Heart left ventricle (tissue), 16 donors: ENCODE measurements around the gene ALDH3B1. TPM values are rescaled to one million over a fixed set of nuclear protein-coding genes. Genes with fewer than 3 reads are reported as not detected.
A peak's percentile ranks its signal among the peaks of the same experiment; 100 is the strongest.

Experiments
- ATAC-seq, 4 donors: fragments of 200-7000 bp; cut with Tn5 transposase; one replicate each; pipeline ENCODE4 v1.9.1; 2020 to 2022; ENCODE audit warnings: moderate library complexity in 4 of 4, mild to moderate bottlenecking in 3 of 4, moderate number of reproducible peaks in 1 of 4
- DNase-seq, 5 donors: peaks; one replicate each; pipeline ENCODE4 v3.0.0-alpha.2; 2020
- H3K27ac ChIP-seq, 12 donors: fragments of 200-600 bp; sonication (generic) in 4 of 12; one replicate each; pipeline versions ENCODE4 v1.5.0 to v1.8.0; 2016 to 2022; ENCODE audit warnings: mild to moderate bottlenecking in 2 of 12
- H3K27me3 ChIP-seq, 9 donors: fragments of 200-600 bp; sonication (generic) in 2 of 9; one replicate each; pipeline versions ENCODE4 v1.5.1 to v1.8.0; 2016 to 2022; ENCODE audit warnings: mild to moderate bottlenecking in 3 of 9
- H3K36me3 ChIP-seq, 9 donors: fragments of 200-600 bp; sonication (generic) in 2 of 9; one replicate each; pipeline versions ENCODE4 v1.5.0 to v1.8.0; 2018 to 2022; ENCODE audit warnings: mild to moderate bottlenecking in 2 of 9
- H3K4me1 ChIP-seq, 12 donors: fragments of 200-600 bp; sonication (generic) in 4 of 12; one replicate each; pipeline versions ENCODE4 v1.5.0 to v1.8.0; 2016 to 2022; ENCODE audit warnings: mild to moderate bottlenecking in 3 of 12
- H3K4me3 ChIP-seq, 12 donors: fragments of 200-600 bp; sonication (generic) in 4 of 12; one replicate each; pipeline versions ENCODE4 v1.5.0 to v1.8.0; 2017 to 2022; ENCODE audit warnings: mild to moderate bottlenecking in 9 of 12, moderate library complexity in 4 of 12
- H3K9me3 ChIP-seq, 12 donors: fragments of 200-600 bp; sonication (generic) in 4 of 12; one replicate each; pipeline versions ENCODE4 v1.5.0 to v1.8.0; 2016 to 2022; ENCODE audit warnings: mild to moderate bottlenecking in 1 of 12
- POLR2A ChIP-seq, 2 donors: fragments of 450-650 bp; IDR thresholded peaks; one replicate each; pipeline ENCODE4 v1.6.1; 2017; ENCODE audit warnings: antibody characterized with exemption in 2 of 2, mild to moderate bottlenecking in 2 of 2, moderate library complexity in 2 of 2
- WGBS, 4 donors: extraction: QIAGEN DNeasy Blood & Tissue Kit in 2 of 4; methylation state at CpG; one replicate each; pipeline versions ENCODE4 v1.1.5 to v1.1.7; 2013 to 2018; 5-methylcytosine and 5-hydroxymethylcytosine counted together
- intact Hi-C, 10 donors: fragments of 100-400 bp; cut with DNase I; formaldehyde crosslinking; loops; one replicate each; pipeline versions ENCODE4 v1.11.1 to v1.14.2; 2022
- polyA plus RNA-seq, 2 donors: library from polyadenylated mRNA; stranded (reverse); fragments of 200-250 nt; gene quantifications; one replicate each; pipeline ENCODE4 v1.2.3, GENCODE V29; 2013
- total RNA-seq, 9 donors: library from RNA; depleted of rRNA in 2 of 9; stranded (reverse); fragments of >200 nt in 2 of 9; fragmentation: NEBNext Ultra II Directional in 3 of 9; extraction: Animal tissue kit (Norgen Biotek cat#: 25700) in 3 of 9; gene quantifications; one replicate each; pipeline versions ENCODE4 v1.1.0 to v1.2.4, GENCODE V29; 2016 to 2023
- TF ChIP-seq, protein P1 (sequence below), 12 donors: fragments of 200-600 bp; sonication (generic) in 4 of 12; IDR thresholded peaks; one replicate each; pipeline versions ENCODE4 v1.5.0 to v1.8.0; 2018 to 2022; ENCODE audit warnings: antibody characterized with exemption in 12 of 12, mild to moderate bottlenecking in 5 of 12
- donor health status: ischemic (EF 13 %, LVEDD 7.1; RV severe dilation, severe dysfunction).
- donor health status: healthy with polysubstance abuse.
- donor health status: DM: no; HTN: yes; CAD: no.
- donor health status: DM: no; HTN: no; CAD: no.
- donor health status: ischemic (EF 25% LVEDD 6.9; RV normal size, moderate dysfunction).
- donor health status: ischemic (EF 25% LVEDD 5.7; RV mildly dilated, moderate dysfunction).
- donor health status: healthy.
- donor health status: DM: yes; HTN: yes; CAD: no.
- donor health status: ischemic (EF 35%, LVEDD 5.7; RV mildly dilated, moderate dysfunction).
- donor health status: nonischemic (EF 11% LVEDD 7.7; RV severe dilation, severe dysfunction).
- donor health status: DM: yes; HTN: yes; CAD: no.
- donor health status: PGD.
- donor health status: ischemic (EF 29% LVEDD 5.4; RV normal size, mild dysfunction).
- donor health status: nonischemic (EF 23%, LVEDD 6.1; RV moderate dilation, normal function).

ALDH3B1 gene
- total and polyA plus RNA-seq, 11 donors: 2.3 to 25.4 (median 4.4) TPM

DNA sequence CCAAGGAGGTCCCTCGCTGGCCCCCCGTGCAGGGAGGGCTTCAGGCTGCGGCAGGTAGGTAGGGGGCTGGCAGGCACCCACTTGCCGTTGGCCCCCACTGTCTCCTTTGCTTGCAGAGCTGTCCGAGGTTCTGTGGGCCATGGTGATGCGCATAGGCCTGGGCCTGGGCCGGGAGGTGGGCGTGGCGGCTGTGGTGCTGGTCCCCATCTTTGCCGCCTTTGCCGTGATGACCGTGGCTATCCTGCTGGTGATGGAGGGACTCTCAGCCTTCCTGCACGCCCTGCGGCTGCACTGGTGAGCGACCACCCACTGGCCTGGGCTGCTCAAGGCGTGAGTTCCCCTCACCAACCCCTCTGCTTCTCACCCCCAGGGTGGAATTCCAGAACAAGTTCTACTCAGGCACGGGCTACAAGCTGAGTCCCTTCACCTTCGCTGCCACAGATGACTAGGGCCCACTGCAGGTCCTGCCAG, 40.3 kb downstream of the ALDH3B1 start:
- ATAC-seq (no peak), DNase-seq (no peak)
- intact Hi-C loops: no loop called here
- 83 to 91% (median 91%) methylated on average over 8 to 18 of the region's 18 CpGs for WGBS, 4 donors
- H3K27me3 ChIP-seq: no peaks in the 10 kb centered on the region
- peaks cover 0 to 80% (median 32%) of the 10 kb centered on the region in 9 donors for H3K36me3 ChIP-seq
- H3K4me3 ChIP-seq: no peak overlapping the region
- TF ChIP-seq, protein P1, sequence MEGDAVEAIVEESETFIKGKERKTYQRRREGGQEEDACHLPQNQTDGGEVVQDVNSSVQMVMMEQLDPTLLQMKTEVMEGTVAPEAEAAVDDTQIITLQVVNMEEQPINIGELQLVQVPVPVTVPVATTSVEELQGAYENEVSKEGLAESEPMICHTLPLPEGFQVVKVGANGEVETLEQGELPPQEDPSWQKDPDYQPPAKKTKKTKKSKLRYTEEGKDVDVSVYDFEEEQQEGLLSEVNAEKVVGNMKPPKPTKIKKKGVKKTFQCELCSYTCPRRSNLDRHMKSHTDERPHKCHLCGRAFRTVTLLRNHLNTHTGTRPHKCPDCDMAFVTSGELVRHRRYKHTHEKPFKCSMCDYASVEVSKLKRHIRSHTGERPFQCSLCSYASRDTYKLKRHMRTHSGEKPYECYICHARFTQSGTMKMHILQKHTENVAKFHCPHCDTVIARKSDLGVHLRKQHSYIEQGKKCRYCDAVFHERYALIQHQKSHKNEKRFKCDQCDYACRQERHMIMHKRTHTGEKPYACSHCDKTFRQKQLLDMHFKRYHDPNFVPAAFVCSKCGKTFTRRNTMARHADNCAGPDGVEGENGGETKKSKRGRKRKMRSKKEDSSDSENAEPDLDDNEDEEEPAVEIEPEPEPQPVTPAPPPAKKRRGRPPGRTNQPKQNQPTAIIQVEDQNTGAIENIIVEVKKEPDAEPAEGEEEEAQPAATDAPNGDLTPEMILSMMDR (IDR thresholded peaks at IDR 0.05): no peak
- no peak for TF ChIP-seq POLR2A (IDR thresholded peaks at IDR 0.05)
- peaks cover 0 to 4% (median 0%) of the 10 kb centered on the region in 12 donors for H3K4me1 ChIP-seq
- H3K27ac ChIP-seq: no peak overlapping the region
- H3K9me3 ChIP-seq: no peaks in the 10 kb centered on the region

DNA sequence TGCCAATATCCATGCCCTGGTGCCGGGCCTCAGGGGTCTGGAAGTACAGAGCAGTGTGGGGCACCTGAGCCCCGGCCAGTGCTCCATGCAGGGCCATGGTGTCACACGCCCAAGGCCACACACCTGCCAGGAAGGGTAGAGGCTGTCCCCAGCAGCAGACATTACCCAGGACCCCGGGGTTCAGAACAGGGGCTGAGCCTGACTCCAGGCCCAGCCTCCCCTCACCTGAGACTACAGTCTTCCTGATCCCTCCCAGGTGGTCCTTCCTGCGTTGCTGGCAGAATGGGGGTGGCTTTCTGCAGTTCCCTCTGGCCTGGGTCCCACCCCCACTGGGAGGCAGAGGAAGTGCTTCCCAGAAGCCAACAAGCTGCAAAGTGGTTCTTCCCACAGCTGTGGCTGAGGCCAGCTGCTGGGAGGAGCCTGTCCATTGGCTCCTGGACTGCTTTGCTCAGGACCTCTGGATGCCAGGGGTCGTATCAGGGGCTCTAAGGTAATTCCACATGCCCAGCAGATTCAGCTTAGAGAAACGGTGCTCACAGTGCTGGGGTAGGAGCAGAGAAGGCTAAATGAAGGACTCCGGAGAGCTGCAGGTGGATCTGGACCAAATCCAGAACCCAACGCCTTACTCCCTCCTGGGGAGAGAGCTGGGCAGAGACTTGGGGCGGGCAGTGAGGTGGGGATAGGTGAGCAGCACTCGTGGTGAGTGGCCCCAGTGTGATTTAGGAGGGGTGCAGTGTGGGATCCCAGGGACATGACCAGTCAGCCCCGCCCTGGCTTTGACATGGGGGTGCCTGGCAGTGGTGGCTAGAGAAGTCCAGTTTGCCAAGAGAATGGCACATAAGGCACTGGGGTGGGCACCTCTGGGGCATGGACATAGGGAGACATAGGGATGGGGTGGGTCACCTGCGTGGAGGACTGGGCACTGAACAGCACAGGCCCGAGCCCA, 41.3 kb downstream of the ALDH3B1 start:
- WGBS, 4 donors: 77 to 84% (median 80%) methylated on average over 14 of the region's 14 CpGs
- TF ChIP-seq POLR2A (IDR thresholded peaks at IDR 0.05): no peak
- TF ChIP-seq, protein P1 (IDR thresholded peaks at IDR 0.05): no peak
- no peak overlapping the region for H3K4me3 ChIP-seq
- intact Hi-C loops: no loop called here
- H3K4me1 ChIP-seq: peaks cover 0 to 4% (median 0%) of the 10 kb centered on the region in 12 donors
- no peaks in the 10 kb centered on the region for H3K27me3 ChIP-seq
- H3K27ac ChIP-seq: no peak overlapping the region
- DNase-seq (peak in 2 of 5 donors; percentile 10 to 61), ATAC-seq (peak in 2 of 4 donors; percentile 5 to 22)
- no peaks in the 10 kb centered on the region for H3K9me3 ChIP-seq
- peaks cover 0 to 69% (median 32%) of the 10 kb centered on the region in 9 donors for H3K36me3 ChIP-seq

DNA sequence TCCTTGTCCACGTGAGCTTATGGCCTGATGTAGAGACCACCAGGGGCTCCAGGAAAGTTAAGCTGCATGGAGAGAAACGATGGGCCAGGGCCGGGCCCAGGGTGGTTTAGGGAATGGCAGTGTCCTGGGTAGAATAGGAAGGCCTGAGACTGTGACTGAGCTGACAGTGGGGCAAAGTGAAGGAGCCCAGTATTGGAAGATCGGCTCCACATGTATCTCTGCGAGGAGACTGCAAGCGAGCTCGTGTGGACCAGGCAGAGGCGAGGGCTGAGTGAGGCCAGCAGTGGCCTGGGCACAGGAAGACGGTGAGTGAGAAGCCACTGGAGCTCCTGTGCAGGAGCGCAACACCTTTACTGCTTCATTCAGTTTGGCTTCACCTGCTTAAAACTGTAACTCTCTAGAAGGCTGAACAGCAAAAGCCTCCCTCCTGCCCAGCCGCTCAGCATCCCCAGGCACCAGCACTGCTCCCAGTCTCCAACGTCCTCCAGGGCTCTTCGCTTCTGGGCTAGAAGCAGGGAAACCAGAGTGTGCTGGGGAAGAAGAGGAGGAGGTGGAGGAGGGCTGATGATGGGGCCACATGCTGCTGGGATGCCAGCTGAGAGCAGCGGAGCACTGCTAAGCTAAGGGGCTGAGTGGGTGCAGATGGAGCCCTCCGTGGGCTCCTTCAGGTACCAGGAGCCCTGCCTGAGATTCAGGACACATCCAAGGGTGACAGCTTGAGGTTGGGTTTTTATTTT, 42.2 kb downstream of the ALDH3B1 start:
- 84 to 90% (median 89%) methylated on average over 15 of the region's 15 CpGs for WGBS, 4 donors
- DNase-seq (no peak), ATAC-seq (no peak)
- Histone ChIP-seq H3K36me3 (peaks cover 0 to 63% (median 32%) of the 10 kb centered on the region in 9 donors), H3K27me3 (no peaks in the 10 kb centered on the region), H3K4me3 (no peak overlapping the region), H3K27ac (no peak overlapping the region), H3K4me1 (peaks cover 0 to 4% (median 0%) of the 10 kb centered on the region in 12 donors), H3K9me3 (no peaks in the 10 kb centered on the region)
- no peak for TF ChIP-seq POLR2A (IDR thresholded peaks at IDR 0.05)
- TF ChIP-seq, protein P1 (IDR thresholded peaks at IDR 0.05): no peak
- intact Hi-C loops: no loop called here

DNA sequence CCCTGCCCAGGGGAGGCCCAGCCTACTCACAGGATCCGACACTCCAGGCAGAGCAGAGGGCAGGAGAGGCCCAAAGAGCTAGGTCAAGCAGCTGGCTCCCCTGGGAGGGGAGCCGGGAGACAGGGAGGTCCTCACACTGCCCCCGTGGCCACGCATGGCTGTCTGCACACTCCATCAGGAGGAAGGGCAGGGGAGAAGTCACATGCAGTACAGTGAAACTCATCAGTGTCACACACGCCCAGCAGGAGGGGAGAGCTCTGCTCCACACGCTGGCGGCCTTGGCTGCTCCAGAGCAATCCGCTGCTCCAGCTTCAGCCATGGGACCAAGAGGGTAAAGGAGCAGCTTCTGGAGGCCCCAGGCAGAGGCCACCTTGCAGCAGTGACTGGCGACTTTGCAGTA, 43.0 kb downstream of the ALDH3B1 start:
- intact Hi-C loops: no loop called here
- peak; percentile 5 to 33 (median 18) for ATAC-seq
- peak in 2 of 5 donors; percentile 6 to 61 for DNase-seq
- H3K27me3 ChIP-seq: no peaks in the 10 kb centered on the region
- no peaks in the 10 kb centered on the region for H3K9me3 ChIP-seq
- no peak overlapping the region for H3K4me3 ChIP-seq
- H3K27ac ChIP-seq: no peak overlapping the region
- peaks cover 0 to 62% (median 30%) of the 10 kb centered on the region in 9 donors for H3K36me3 ChIP-seq
- 62 to 75% (median 67%) methylated on average over 8 to 9 of the region's 9 CpGs for WGBS, 4 donors
- peaks cover 0 to 4% (median 0%) of the 10 kb centered on the region in 12 donors for H3K4me1 ChIP-seq
- TF ChIP-seq POLR2A (IDR thresholded peaks at IDR 0.05): no peak
- TF ChIP-seq, protein P1 (IDR thresholded peaks at IDR 0.05): no peak
